ENCODE results near the gene FMNL3.

The FMNL3 gene

DNA sequence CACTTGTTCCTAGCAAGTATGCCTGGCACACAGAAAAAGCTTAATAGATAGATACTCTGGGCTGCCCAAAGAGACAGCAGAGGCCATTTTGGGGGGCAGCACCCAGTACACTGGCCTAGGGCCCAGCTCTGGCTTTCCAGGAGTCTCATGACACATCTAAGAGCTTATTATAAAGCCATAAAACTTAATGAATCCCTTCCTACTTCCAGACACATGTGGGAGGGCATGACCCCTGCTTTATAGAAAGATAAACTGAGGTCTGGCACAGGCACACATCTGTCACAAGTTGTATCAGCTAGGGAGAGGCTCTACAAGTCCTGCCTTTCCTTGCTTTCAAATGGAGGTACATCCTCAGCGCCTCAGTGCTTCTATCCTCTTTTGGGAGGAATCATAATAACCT lies 27.1 kb downstream of the FMNL3 start:
- no peak for TF ChIP-seq ZBTB7A (IDR thresholded peaks at IDR 0.05; ENCODE audit: low read depth)
- TF ChIP-seq TEAD4 (IDR thresholded peaks at IDR 0.05): no peak
- TF ChIP-seq MAX (IDR thresholded peaks at IDR 0.05): no peak
- no peak for TF ChIP-seq RAD21 (IDR thresholded peaks at IDR 0.05; ENCODE audit: low read depth)
- TF ChIP-seq CREB1 (IDR thresholded peaks at IDR 0.05; ENCODE audit: low read depth): no peak
- no peak for TF ChIP-seq NFIC (IDR thresholded peaks at IDR 0.05)
- TF ChIP-seq EGR1 (IDR thresholded peaks at IDR 0.05): no peak
- TF ChIP-seq YY1 (IDR thresholded peaks at IDR 0.05; ENCODE audit: low read depth): no peak
- TF ChIP-seq USF1 (IDR thresholded peaks at IDR 0.05): no peak
- TF ChIP-seq FOXM1 (IDR thresholded peaks at IDR 0.05; ENCODE audit: borderline replicate concordance, low read depth): no peak
- no peak for TF ChIP-seq CEBPB (IDR thresholded peaks at IDR 0.05)
- TF ChIP-seq TAF1 (IDR thresholded peaks at IDR 0.05; ENCODE audit: low read depth): no peak
- TF ChIP-seq TCF12 (IDR thresholded peaks at IDR 0.05; ENCODE audit: low read depth): no peak
- TF ChIP-seq EP300 (IDR thresholded peaks at IDR 0.05; ENCODE audit: borderline replicate concordance): no peak

- TF ChIP-seq TAF1 (IDR thresholded peaks at IDR 0.05; ENCODE audit: low read depth) (no peak), FOXM1 (IDR thresholded peaks at IDR 0.05; ENCODE audit: borderline replicate concordance, low read depth) (no peak), NFIC (IDR thresholded peaks at IDR 0.05) (no peak), YY1 (IDR thresholded peaks at IDR 0.05; ENCODE audit: low read depth) (no peak), EP300 (IDR thresholded peaks at IDR 0.05; ENCODE audit: borderline replicate concordance) (no peak), CEBPB (IDR thresholded peaks at IDR 0.05) (no peak), TCF12 (IDR thresholded peaks at IDR 0.05; ENCODE audit: low read depth) (no peak), USF1 (IDR thresholded peaks at IDR 0.05) (no peak), RAD21 (IDR thresholded peaks at IDR 0.05; ENCODE audit: low read depth) (no peak), CREB1 (IDR thresholded peaks at IDR 0.05; ENCODE audit: low read depth) (no peak), EGR1 (IDR thresholded peaks at IDR 0.05) (no peak), MAX (IDR thresholded peaks at IDR 0.05) (no peak), REST (IDR thresholded peaks at IDR 0.05; ENCODE audit: low read depth) (no peak)
Measured at GRCh38 chr12:49678711-49679110, 28.5 kb downstream of the FMNL3 start.

DNA sequence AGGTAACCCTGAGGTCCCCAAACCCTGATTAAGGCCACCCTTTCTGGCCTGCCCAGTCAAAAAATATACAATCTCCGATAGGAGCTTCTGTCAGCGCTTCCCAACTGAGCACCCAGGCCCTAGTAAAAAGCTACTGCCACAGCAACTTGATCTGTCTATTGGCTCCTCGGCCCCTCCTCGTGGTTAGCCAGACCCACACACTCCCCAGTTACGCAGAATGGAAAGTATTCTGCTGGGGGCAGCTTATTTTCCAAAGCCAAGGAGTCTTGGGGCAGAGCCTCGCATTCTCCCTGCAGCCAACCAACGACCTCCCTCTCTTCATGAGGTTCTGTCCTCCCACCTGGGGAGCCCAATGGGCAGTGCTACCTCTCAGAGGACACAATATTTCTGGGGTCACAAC lies 32.1 kb downstream of the FMNL3 start:
- TF ChIP-seq TEAD4 (IDR thresholded peaks at IDR 0.05) (no peak), ZBTB7A (IDR thresholded peaks at IDR 0.05; ENCODE audit: low read depth) (no peak), EGR1 (IDR thresholded peaks at IDR 0.05) (no peak), YY1 (IDR thresholded peaks at IDR 0.05; ENCODE audit: low read depth) (no peak), RAD21 (IDR thresholded peaks at IDR 0.05; ENCODE audit: low read depth) (no peak), TCF12 (IDR thresholded peaks at IDR 0.05; ENCODE audit: low read depth) (no peak), USF1 (IDR thresholded peaks at IDR 0.05) (no peak), MAX (IDR thresholded peaks at IDR 0.05) (no peak), REST (IDR thresholded peaks at IDR 0.05; ENCODE audit: low read depth) (no peak), TAF1 (IDR thresholded peaks at IDR 0.05; ENCODE audit: low read depth) (no peak)

- TF ChIP-seq NFIC (IDR thresholded peaks at IDR 0.05) (no peak), CEBPB (IDR thresholded peaks at IDR 0.05) (no peak), REST (IDR thresholded peaks at IDR 0.05; ENCODE audit: low read depth) (no peak), TCF12 (IDR thresholded peaks at IDR 0.05; ENCODE audit: low read depth) (no peak), USF1 (IDR thresholded peaks at IDR 0.05) (no peak), FOXM1 (IDR thresholded peaks at IDR 0.05; ENCODE audit: borderline replicate concordance, low read depth) (no peak), MAX (IDR thresholded peaks at IDR 0.05) (no peak), CREB1 (IDR thresholded peaks at IDR 0.05; ENCODE audit: low read depth) (no peak), EP300 (IDR thresholded peaks at IDR 0.05; ENCODE audit: borderline replicate concordance) (no peak), TAF1 (IDR thresholded peaks at IDR 0.05; ENCODE audit: low read depth) (no peak), YY1 (IDR thresholded peaks at IDR 0.05; ENCODE audit: low read depth) (no peak), EGR1 (IDR thresholded peaks at IDR 0.05) (no peak), ZBTB7A (IDR thresholded peaks at IDR 0.05; ENCODE audit: low read depth) (no peak), RAD21 (IDR thresholded peaks at IDR 0.05; ENCODE audit: low read depth) (no peak)
Measured at GRCh38 chr12:49674318-49674981, 32.8 kb downstream of the FMNL3 start.

Data from Ishikawa (cell line).